ENCODE results near the gene EMD. TPM values are rescaled to one million over a fixed set of nuclear protein-coding genes. Genes with fewer than 3 reads are reported as not detected.

EMD gene
- total and polyA plus RNA-seq, 2 of the 13 experiments (the other 11 are each of a cell fraction or from before 2014, with no cell fraction given), result 14.5 to 14.9 TPM

- intact Hi-C loops (cut with micrococcal nuclease; ENCODE audit: unreplicated experiment), result no loop called here
- DNase-seq (ENCODE audit: low spot score) (no peak), FAIRE-seq (no peak), ATAC-seq (no peak)
- Histone ChIP-seq H2AFZ (ENCODE audit: low read length) (no peak overlapping the region), H3K4me3 (replicated peaks in 1 of 3; ENCODE audit: insufficient read depth in 1 of 3, low read depth in 2 of 3, low read length in 3 of 3) (no peak overlapping the region), H3K79me2 (ENCODE audit: insufficient read depth, low read length) (no peaks in the 10 kb centered on the region), H3K4me2 (ENCODE audit: low read depth, low read length) (no peak overlapping the region), H3K27me3 (ENCODE audit: control insufficient read depth in 1 of 2, insufficient read depth in 2 of 2, low read length in 2 of 2) (no peaks in the 10 kb centered on the region), H3K27ac (ENCODE audit: extremely low read length, insufficient read depth, low read length) (no peak overlapping the region), H4K20me1 (ENCODE audit: insufficient read depth, low read length) (peaks cover 3% of the 10 kb centered on the region; the same call in 1 of the 2 replicates), H3K36me3 (replicated peaks in 1 of 2; ENCODE audit: control insufficient read depth in 1 of 2, insufficient read depth in 2 of 2, low read length in 2 of 2) (peaks cover 27 to 62% of the 10 kb centered on the region in 2 experiments; a peak in 4 of 5 replicates), H3K4me1 (ENCODE audit: insufficient read depth, low read length) (peaks cover 18% of the 10 kb centered on the region), H3K9ac (ENCODE audit: insufficient read depth, low read depth, low read length) (no peak overlapping the region), H3K9me3 (ENCODE audit: low read length) (no peaks in the 10 kb centered on the region)
- WGBS (ENCODE audit: low lambda C conversion rate), result 80% methylated on average over 2 of the region's 30 CpGs
- no peak for TF ChIP-seq ZHX2 (IDR thresholded peaks at IDR 0.05; ENCODE audit: low read depth)
- no peak for TF ChIP-seq ZHX2 (CRISPR knock-in tag; IDR thresholded peaks at IDR 0.05; ENCODE audit: borderline replicate concordance)
- TF ChIP-seq ZFX (CRISPR knock-in tag; IDR thresholded peaks at IDR 0.05; ENCODE audit: low read depth), result no peak
- TF ChIP-seq AGO2 (optimal IDR thresholded peaks at IDR 0.05; ENCODE audit: low read depth, low read length), result peak; percentile 51
- CTCF ChIA-PET (ENCODE audit: low intra/inter-chr PET ratio, low total read pairs), result no interaction called here
- in situ Hi-C loops (cut with HindIII; ENCODE audit: extremely low pct_ligation_motif_present, low pct_unique_long_range_greater_than_20kb), result no loop called here
- BruUV-seq (replicated peaks), result no TSS peak
- POLR2A ChIA-PET, result no interaction called here
Measured at GRCh38 chrX:154362085-154362742, 16.9 kb upstream of the EMD start.
